GM23248 (cell line): ENCODE data around the gene DHRS3.

Experiments
- EZH2 ChIP-seq: fragments of 200-600 bp; sonication (generic); IDR thresholded peaks from 2 replicates; pipeline ENCODE4 v1.6.1; 2018; ENCODE audit warnings: antibody characterized with exemption, mild to moderate bottlenecking; ENCODE audit not compliant: insufficient read depth, poor library complexity, severe bottlenecking
- EZH2phosphoT487 ChIP-seq: fragments of 200-600 bp; sonication (generic); IDR thresholded peaks from 2 replicates; pipeline ENCODE4 v1.6.1; 2018; ENCODE audit warnings: antibody characterized with exemption, moderate library complexity, mild to moderate bottlenecking, low read depth; ENCODE audit not compliant: insufficient read depth

- no peak for TF ChIP-seq EZH2phosphoT487
- TF ChIP-seq EZH2: no peak
These were observed 3.4 kb downstream of the DHRS3 start for GRCh38 chr1:12614402-12615158.
